Uterus (tissue), 4 donors: Measurements from ENCODE around the gene ROBO2. TPM values are rescaled to one million over a fixed set of nuclear protein-coding genes. Genes with fewer than 3 reads are reported as not detected.
"Not testable (repeated sequence)": the region's sequence is repeated elsewhere in the genome, so short reads cannot be mapped to it uniquely, and the experiment has no call there.

ENCODE experiments used
- DNase-seq, 2 donors: peaks; one replicate each; pipeline ENCODE4 v3.0.0-alpha.2; 2019 to 2020
- H3K27ac ChIP-seq, 2 donors: fragments of 200-600 bp; sonication (generic); 1 replicate in 1 of 2; 2 replicates in 1 of 2; pipeline ENCODE4 v1.5.1; 2016 to 2018
- H3K27me3 ChIP-seq, 2 donors: fragments of 200-600 bp; sonication (generic); one replicate each; pipeline ENCODE4 v1.5.1; 2018 to 2019; ENCODE audit warnings: control low read depth in 1 of 2
- H3K36me3 ChIP-seq, 2 donors: fragments of 200-600 bp; sonication (generic); one replicate each; pipeline ENCODE4 v1.5.1; 2019; ENCODE audit warnings: control low read depth in 1 of 2
- H3K4me1 ChIP-seq, 2 donors: fragments of 200-600 bp; sonication (generic); one replicate each; pipeline ENCODE4 v1.5.1; 2018 to 2019; ENCODE audit warnings: control low read depth in 1 of 2
- H3K4me3 ChIP-seq, 2 donors: fragments of 200-600 bp; sonication (generic); 1 replicate in 1 of 2; 2 replicates in 1 of 2; pipeline ENCODE4 v1.5.1; 2018 to 2019; ENCODE audit warnings: mild to moderate bottlenecking in 1 of 2
- H3K9me3 ChIP-seq, 2 donors: fragments of 200-600 bp; sonication (generic); one replicate each; pipeline ENCODE4 v1.5.1; 2019; ENCODE audit warnings: control low read depth in 1 of 2
- CTCF ChIP-seq, 4 experiments: fragments of 200-600 bp in 2 of 4; fragments of 450-650 bp in 2 of 4; sonication (generic) in 2 of 4; IDR thresholded peaks; one replicate each; pipeline ENCODE4 v1.5.1; 2016 to 2019; ENCODE audit warnings: antibody characterized with exemption in 4 of 4, mild to moderate bottlenecking in 2 of 4, moderate library complexity in 1 of 4
- POLR2A ChIP-seq, 2 donors: fragments of 450-650 bp; IDR thresholded peaks; one replicate each; pipeline ENCODE4 v1.6.1; 2016; ENCODE audit warnings: antibody characterized with exemption in 2 of 2, mild to moderate bottlenecking in 1 of 2, moderate library complexity in 1 of 2
- intact Hi-C: fragments of 100-400 bp; cut with DNase I; formaldehyde crosslinking; loops from one replicate; pipeline ENCODE4 v1.15.1; 2023; ENCODE audit warnings: low total_unique reads
- total RNA-seq, 4 donors: library from RNA; depleted of rRNA in 3 of 4; stranded (reverse); fragments of >200 nt in 3 of 4; gene quantifications; one replicate each; pipeline versions ENCODE4 v1.1.0 to v1.2.4, GENCODE V29; 2014 to 2023
- donor health status: DM: yes; HTN: yes; CAD: no.

Gene ROBO2
- total RNA-seq, 4 donors from 2014 or later, result 0.26 to 51.3 (median 0.49) TPM; not detected in 1

- DNase-seq, result no peak
- no peaks in the 10 kb centered on the region for H3K36me3 ChIP-seq
- no peak overlapping the region for H3K27ac ChIP-seq
- no peak overlapping the region for H3K4me3 ChIP-seq
- H3K4me1 ChIP-seq, result no peaks in the 10 kb centered on the region
- TF ChIP-seq CTCF (IDR thresholded peaks at IDR 0.05) (no peak), POLR2A (IDR thresholded peaks at IDR 0.05) (no peak)
- H3K9me3 ChIP-seq, result no peaks in the 10 kb centered on the region
- intact Hi-C loops, result no loop called here
- H3K27me3 ChIP-seq, result no peaks in the 10 kb centered on the region
Observed at GRCh38 chr3:77394046-77394445, 354.1 kb downstream of the ROBO2 start.

GRCh38 chr3:77404871-77405270 lies 365.0 kb downstream of the ROBO2 start:
- H3K27me3 ChIP-seq, result no peaks in the 10 kb centered on the region
- no peak overlapping the region for H3K27ac ChIP-seq
- H3K4me1 ChIP-seq, result no peaks in the 10 kb centered on the region
- intact Hi-C loops, result no loop called here
- H3K36me3 ChIP-seq, result no peaks in the 10 kb centered on the region
- H3K9me3 ChIP-seq, result no peaks in the 10 kb centered on the region
- TF ChIP-seq POLR2A (IDR thresholded peaks at IDR 0.05) (no peak), CTCF (IDR thresholded peaks at IDR 0.05) (no peak)
- no peak overlapping the region for H3K4me3 ChIP-seq
- no peak for DNase-seq

- Histone ChIP-seq H3K4me3 (no peak overlapping the region), H3K36me3 (no peaks in the 10 kb centered on the region), H3K27ac (no peak overlapping the region), H3K27me3 (no peaks in the 10 kb centered on the region), H3K9me3 (no peaks in the 10 kb centered on the region), H3K4me1 (no peaks in the 10 kb centered on the region)
- no peak for DNase-seq
- TF ChIP-seq CTCF (IDR thresholded peaks at IDR 0.05), result no peak
- TF ChIP-seq POLR2A (IDR thresholded peaks at IDR 0.05), result no peak
- intact Hi-C loops, result no loop called here
Observed at GRCh38 chr3:77407441-77407840, 367.5 kb downstream of the ROBO2 start.

- intact Hi-C loops, H3K27me3 ChIP-seq, H3K9me3 ChIP-seq, H3K4me1 ChIP-seq, H3K4me3 ChIP-seq, H3K36me3 ChIP-seq, H3K27ac ChIP-seq, DNase-seq: not testable (repeated sequence)
Observed at GRCh38 chr3:77410334-77410733, 370.4 kb downstream of the ROBO2 start.

- Histone ChIP-seq H3K36me3 (no peaks in the 10 kb centered on the region), H3K9me3 (no peaks in the 10 kb centered on the region), H3K4me3 (no peak overlapping the region), H3K4me1 (no peaks in the 10 kb centered on the region), H3K27me3 (no peaks in the 10 kb centered on the region), H3K27ac (no peak overlapping the region)
- intact Hi-C loops, result no loop called here
- no peak for DNase-seq
- TF ChIP-seq CTCF (IDR thresholded peaks at IDR 0.05) (no peak), POLR2A (IDR thresholded peaks at IDR 0.05) (no peak)
Observed at GRCh38 chr3:77411334-77411733, 371.4 kb downstream of the ROBO2 start.

GRCh38 chr3:77412021-77412438 lies 372.1 kb downstream of the ROBO2 start:
- no peak for TF ChIP-seq POLR2A (IDR thresholded peaks at IDR 0.05)
- TF ChIP-seq CTCF (IDR thresholded peaks at IDR 0.05), result no peak
- H3K27me3 ChIP-seq, result no peaks in the 10 kb centered on the region
- no peak overlapping the region for H3K4me3 ChIP-seq
- no peaks in the 10 kb centered on the region for H3K36me3 ChIP-seq
- DNase-seq, result no peak
- H3K27ac ChIP-seq, result no peak overlapping the region
- H3K4me1 ChIP-seq, result no peaks in the 10 kb centered on the region
- intact Hi-C loops, result no loop called here
- no peaks in the 10 kb centered on the region for H3K9me3 ChIP-seq
